DMS53 (cell line): ENCODE measurements around the gene DNAH3.
"Not testable (repeated sequence)": the region's sequence is repeated elsewhere in the genome, so short reads cannot be mapped to it uniquely, and the experiment has no call there.

ENCODE experiments used
- DNase-seq: peaks from one replicate; lab custom pipeline; 2025; lab: John Stamatoyannopoulos, UW

Gene DNAH3

GRCh38 chr16:21150375-21151001 is at the start of gene DNAH3:
DNAH3 (minus strand) TSS chr16:21150846; CDS start chr16:21150319, 527 bp downstream.
- DNase-seq = peak; percentile 92

- DNase-seq = no peak
Measured at GRCh38 chr16:21199607-21200218, 49.1 kb upstream of the DNAH3 start.

- no peak for DNase-seq
Measured at GRCh38 chr16:21197621-21198020, 47.0 kb upstream of the DNAH3 start.

- no peak for DNase-seq
Measured at GRCh38 chr16:21197112-21197511, 46.5 kb upstream of the DNAH3 start.

- not testable (repeated sequence) for DNase-seq
Measured at GRCh38 chr16:21195330-21195729, 44.7 kb upstream of the DNAH3 start.

GRCh38 chr16:21194771-21195301 is 44.2 kb upstream of the DNAH3 start:
- no peak for DNase-seq

GRCh38 chr16:21192991-21193390 is 42.3 kb upstream of the DNAH3 start:
- DNase-seq = no peak

GRCh38 chr16:21190599-21190998 is 40.0 kb upstream of the DNAH3 start:
- DNase-seq = no peak

GRCh38 chr16:21190013-21190412 is 39.4 kb upstream of the DNAH3 start:
- no peak for DNase-seq

GRCh38 chr16:21189311-21189710 is 38.7 kb upstream of the DNAH3 start:
- no peak for DNase-seq

- no peak for DNase-seq
Measured at GRCh38 chr16:21186326-21186691, 35.7 kb upstream of the DNAH3 start.

GRCh38 chr16:21185659-21186325 is 35.1 kb upstream of the DNAH3 start:
- DNase-seq = no peak

- DNase-seq = no peak
Measured at GRCh38 chr16:21184834-21185233, 34.2 kb upstream of the DNAH3 start.

- DNase-seq = no peak
Measured at GRCh38 chr16:21183995-21184394, 33.3 kb upstream of the DNAH3 start.

GRCh38 chr16:21179983-21180365 is 29.3 kb upstream of the DNAH3 start:
- DNase-seq = no peak

- DNase-seq = no peak
Measured at GRCh38 chr16:21179126-21179982, 28.7 kb upstream of the DNAH3 start.

GRCh38 chr16:21175397-21175796 is 24.8 kb upstream of the DNAH3 start:
- DNase-seq = peak; percentile 5

- DNase-seq = no peak
Measured at GRCh38 chr16:21172650-21173049, 22.0 kb upstream of the DNAH3 start.

- not testable (repeated sequence) for DNase-seq
Measured at GRCh38 chr16:21170116-21170515, 19.5 kb upstream of the DNAH3 start.

GRCh38 chr16:21169249-21169981 is 18.8 kb upstream of the DNAH3 start:
- DNase-seq = no peak

GRCh38 chr16:21167929-21168602 is 17.4 kb upstream of the DNAH3 start:
- DNase-seq = no peak
